GM12865 (cell line): Measurements from ENCODE around the gene SIRT6.

Experiments used
- DNase-seq: peaks from one replicate; pipeline ENCODE4 v3.0.0; 2010; ENCODE audit warnings: low read depth
- H3K4me3 ChIP-seq: 2 replicates; pipeline ENCODE4 v1.5.1; 2011; ENCODE audit warnings: mild to moderate bottlenecking, low read depth, low read length, control low read depth
- TF ChIP-seq, protein P1 (sequence below): IDR thresholded peaks from 2 replicates; pipeline ENCODE4 v1.5.1; 2011; ENCODE audit warnings: low read length, control low read depth, low read depth, inconsistent platforms; ENCODE audit not compliant: insufficient read depth; ENCODE audit errors: missing control alignments

SIRT6 gene

DNA sequence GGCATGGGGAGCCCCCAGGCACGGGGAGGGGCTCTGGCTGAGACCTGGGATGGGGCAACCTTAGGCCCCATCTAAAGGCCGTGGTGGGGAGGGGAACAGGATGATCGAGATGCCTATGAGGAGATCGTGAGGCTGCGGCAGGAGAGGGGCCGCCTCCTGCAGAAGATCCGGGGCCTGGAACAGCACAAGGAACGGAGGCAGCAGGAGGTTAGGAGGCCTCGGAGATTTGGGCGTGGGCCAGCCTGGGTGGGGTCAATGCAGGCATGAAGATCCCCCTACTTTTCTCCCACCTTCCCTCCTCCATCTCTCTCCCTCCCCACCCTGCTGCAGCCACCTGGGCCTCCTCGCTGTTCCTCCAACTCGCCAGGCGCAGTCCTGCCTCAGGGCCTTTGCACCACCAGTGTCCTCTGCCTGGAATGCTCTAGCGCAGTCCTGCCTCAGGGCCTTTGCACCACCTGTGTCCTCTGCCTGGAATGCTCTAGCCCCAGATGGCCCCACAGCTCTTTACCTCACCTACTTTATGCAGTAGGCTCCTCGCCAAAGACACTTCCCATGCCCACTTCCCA, 27.9 kb upstream of the SIRT6 start:
- TF ChIP-seq, protein P1, sequence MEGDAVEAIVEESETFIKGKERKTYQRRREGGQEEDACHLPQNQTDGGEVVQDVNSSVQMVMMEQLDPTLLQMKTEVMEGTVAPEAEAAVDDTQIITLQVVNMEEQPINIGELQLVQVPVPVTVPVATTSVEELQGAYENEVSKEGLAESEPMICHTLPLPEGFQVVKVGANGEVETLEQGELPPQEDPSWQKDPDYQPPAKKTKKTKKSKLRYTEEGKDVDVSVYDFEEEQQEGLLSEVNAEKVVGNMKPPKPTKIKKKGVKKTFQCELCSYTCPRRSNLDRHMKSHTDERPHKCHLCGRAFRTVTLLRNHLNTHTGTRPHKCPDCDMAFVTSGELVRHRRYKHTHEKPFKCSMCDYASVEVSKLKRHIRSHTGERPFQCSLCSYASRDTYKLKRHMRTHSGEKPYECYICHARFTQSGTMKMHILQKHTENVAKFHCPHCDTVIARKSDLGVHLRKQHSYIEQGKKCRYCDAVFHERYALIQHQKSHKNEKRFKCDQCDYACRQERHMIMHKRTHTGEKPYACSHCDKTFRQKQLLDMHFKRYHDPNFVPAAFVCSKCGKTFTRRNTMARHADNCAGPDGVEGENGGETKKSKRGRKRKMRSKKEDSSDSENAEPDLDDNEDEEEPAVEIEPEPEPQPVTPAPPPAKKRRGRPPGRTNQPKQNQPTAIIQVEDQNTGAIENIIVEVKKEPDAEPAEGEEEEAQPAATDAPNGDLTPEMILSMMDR: no peak
- no peak for DNase-seq
- H3K4me3 ChIP-seq: no peak overlapping the region

DNA sequence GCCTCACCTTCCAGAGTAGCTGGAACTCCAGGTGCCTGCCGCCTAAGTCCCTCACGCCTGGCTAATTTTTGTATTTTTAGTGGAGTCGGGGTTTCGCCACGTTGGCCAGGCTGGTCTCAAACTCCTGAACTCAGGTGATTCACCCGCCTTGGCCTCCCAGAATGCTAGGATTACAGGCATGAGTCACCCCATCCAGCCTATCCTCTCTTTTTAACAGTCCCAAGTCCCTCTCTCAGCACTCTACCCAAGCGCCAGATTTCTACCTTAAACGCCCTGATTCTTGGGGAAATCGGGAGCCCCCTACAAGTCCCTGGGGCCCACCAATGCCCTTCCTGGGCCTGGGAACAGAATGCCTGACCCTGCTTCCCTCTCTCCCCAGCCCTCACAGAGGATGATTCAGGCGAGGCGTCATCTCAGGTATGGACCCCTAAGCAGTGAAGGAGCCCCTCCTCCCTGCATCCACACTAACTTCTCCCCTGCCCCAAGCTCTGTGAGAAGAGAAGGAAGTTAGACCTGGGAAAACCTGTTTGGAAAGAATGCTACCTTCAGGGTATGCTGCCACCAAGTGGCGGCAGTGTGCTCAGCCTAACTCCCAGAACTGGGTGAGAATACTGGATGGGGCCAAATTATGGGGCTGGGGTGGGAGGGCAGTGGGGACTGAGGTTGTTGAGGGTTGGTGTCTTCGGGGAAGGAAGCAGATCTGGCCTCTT, 26.2 kb upstream of the SIRT6 start:
- no peak for DNase-seq

DNA sequence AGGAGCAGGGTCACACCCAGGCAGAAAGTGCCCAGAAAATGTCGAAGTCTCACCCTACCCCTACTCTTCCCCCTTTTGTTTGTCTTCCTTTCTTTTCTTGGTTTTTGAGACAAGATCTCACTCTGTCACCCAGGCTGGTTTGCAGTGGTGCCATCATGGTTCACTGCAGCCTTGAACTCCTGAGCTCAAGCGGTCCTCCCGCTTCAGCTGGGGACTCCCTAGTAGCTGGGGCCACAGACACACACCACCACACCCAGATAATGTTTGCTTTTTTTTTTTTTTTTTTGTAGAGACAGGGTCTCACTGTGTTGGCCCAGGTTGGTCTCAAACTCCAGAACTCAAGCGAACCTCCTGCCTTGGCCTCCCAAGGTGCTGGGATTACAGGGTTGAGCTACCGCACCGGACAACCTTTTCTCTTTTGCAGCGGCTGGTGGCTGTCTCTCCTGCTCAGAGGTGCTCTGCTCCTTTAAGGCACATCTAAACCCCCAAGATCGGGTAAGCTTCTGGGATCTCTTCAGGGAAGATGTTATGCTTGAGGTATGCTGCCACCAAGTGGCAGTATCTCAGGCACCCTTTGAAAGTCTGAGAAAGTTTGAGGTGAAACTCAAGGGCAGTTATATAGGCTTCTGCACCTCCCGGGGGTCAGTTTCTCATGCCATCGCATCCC, 24.6 kb upstream of the SIRT6 start:
- TF ChIP-seq, protein P1: peak; percentile 41
- DNase-seq: peak; percentile 59
- no peak overlapping the region for H3K4me3 ChIP-seq

More for the DNA sequence above, 26.2 kb upstream of the SIRT6 start:
- TF ChIP-seq, protein P1: peak; percentile 63
- H3K4me3 ChIP-seq: no peak overlapping the region

DNA sequence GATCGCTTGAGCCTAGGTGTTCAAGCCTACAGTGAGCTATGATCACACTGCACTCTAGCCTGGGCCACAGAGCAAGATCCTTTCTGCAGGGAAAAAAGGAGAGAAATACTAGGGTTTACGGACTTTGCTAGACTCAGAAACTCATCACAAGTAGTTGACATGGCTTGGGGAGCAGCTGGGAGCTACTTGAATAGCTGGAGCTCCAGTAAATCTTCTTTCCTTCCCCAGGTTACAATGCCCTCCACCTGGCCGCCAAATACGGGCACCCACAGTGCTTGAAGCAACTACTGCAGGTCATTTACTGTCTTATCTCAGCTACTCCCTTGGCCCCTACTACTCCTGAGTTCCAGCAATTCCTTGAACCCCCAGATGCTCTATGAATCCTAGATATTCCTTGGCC, 19.4 kb upstream of the SIRT6 start:
- H3K4me3 ChIP-seq: no peak overlapping the region
- TF ChIP-seq, protein P1: no peak
- DNase-seq: no peak

DNA sequence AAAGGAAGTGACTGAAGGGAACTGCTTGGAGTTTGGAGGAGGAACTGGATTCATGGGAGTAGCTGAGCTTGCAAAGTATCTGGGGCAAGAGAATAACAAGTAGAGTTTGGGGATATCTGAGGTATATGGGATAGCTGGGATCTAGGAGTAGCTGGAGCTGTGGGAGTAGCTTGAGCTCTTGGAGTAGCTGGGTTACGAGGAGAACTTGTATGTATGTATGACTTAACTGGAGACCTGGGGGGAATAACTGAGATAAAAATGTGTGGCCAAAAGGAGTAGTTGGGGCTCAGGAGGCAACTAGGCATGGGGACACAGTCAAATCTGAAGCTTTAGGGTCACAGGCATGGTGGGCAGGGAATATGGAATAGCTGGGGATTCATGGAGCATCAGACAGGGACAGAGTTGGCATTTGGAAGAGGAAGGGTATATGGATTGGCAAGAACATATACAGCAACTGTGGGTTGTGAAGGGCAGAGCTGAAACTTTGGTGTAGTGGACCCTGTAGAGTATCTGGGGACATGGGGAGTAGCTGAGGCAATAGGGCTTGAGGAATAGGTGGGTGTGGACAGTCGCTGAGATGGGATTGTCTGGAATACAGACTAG, 18.7 kb upstream of the SIRT6 start:
- TF ChIP-seq, protein P1: no peak
- DNase-seq: no peak
- no peak overlapping the region for H3K4me3 ChIP-seq

DNA sequence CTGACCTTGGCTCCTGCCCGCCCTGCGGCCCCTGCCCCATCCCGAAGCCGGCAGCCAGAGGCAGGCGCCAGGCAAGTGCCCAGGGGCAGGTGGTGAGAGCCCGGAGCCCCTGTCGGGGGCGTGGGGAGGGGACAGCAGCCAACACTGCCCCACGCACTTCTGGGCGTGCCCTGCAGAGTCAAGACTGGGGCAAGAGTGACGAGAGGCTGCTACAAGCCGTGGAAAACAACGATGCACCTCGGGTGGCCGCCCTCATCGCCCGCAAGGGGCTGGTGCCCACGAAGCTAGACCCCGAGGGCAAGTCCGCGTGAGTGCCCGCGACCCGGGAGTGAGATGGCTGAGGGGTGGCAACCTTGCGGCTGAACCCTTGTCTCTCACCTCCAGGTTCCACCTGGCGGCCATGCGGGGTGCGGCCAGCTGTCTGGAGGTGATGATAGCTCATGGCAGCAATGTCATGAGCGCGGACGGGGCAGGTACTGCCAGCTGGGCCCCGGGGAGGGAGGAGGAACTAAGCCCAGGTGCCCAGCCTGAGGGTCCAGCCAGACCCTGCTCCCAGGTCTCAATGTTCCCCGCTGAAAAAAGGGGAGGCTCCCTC, 17.4 kb upstream of the SIRT6 start:
- no peak for DNase-seq
- TF ChIP-seq, protein P1: no peak
- no peak overlapping the region for H3K4me3 ChIP-seq
